ENCODE data around the gene SLCO2B1. TPM values are rescaled to one million over a fixed set of nuclear protein-coding genes. Genes with fewer than 3 reads are reported as not detected.
A peak's percentile ranks its signal among the peaks of the same experiment; 100 is the strongest.

Gene SLCO2B1
- total RNA-seq, 4 donors from 2014 or later: 1.9 to 17.6 (median 5.0) TPM

DNA sequence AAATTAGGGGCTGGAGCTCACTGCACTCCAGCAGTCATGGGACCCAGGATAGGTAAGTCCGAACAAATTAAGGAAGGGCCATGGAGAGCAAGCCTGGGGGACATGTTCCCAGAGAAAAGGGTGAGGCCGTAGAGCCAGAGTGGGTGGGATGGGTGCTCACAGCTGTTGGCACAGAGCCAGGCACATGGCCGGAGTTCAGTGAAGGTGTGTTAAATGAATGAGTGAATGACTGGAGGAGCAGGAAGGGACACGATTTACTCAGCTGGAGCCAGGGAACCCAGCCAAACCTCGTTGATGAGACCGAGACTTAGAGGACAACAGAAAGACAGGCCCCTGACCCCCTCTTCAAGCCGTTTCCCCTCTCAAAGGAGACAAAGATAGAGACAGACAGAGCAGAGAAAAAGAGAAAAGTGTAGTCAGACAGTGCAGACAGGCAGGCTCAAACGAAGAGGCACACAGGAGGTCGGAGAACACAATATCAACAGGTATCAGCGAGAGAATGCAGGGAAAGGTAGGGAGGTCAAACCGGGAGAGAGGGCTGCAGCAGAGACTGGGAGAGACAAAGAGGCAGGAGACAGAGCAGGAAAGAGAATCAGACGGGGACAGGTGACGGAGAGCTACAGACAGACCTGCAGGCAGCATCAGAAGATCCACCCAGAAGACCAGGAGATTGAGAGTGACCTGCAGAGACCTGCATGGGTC lies 590 bp downstream of the SLCO2B1 start:
- intact Hi-C loops (cut with DNase I; ENCODE audit: low total_unique reads): no loop called here
- peak overlapping the region in 2 of 4 donors; percentile 22 to 56 for H3K27ac ChIP-seq

GRCh38 chr11:75152090-75152489 lies 1.2 kb downstream of the SLCO2B1 start:
- in situ Hi-C loops (cut with MboI; ENCODE audit: low sequenced_read_pairs in 4 of 4): no loop called here
- Histone ChIP-seq H3K4me1 (peaks cover 0 to 13% of the 10 kb centered on the region in 2 donors), H3K9me3 (no peaks in the 10 kb centered on the region), H3K27ac (peak overlapping the region in 2 of 4 donors; percentile 41 to 56), H3K4me3 (peak overlapping the region in 3 of 4 donors; percentile 23 to 41 (median 39)), H3K27me3 (no peaks in the 10 kb centered on the region), H3K36me3 (no peaks in the 10 kb centered on the region)
- no peak for DNase-seq
- TF ChIP-seq, protein P1, sequence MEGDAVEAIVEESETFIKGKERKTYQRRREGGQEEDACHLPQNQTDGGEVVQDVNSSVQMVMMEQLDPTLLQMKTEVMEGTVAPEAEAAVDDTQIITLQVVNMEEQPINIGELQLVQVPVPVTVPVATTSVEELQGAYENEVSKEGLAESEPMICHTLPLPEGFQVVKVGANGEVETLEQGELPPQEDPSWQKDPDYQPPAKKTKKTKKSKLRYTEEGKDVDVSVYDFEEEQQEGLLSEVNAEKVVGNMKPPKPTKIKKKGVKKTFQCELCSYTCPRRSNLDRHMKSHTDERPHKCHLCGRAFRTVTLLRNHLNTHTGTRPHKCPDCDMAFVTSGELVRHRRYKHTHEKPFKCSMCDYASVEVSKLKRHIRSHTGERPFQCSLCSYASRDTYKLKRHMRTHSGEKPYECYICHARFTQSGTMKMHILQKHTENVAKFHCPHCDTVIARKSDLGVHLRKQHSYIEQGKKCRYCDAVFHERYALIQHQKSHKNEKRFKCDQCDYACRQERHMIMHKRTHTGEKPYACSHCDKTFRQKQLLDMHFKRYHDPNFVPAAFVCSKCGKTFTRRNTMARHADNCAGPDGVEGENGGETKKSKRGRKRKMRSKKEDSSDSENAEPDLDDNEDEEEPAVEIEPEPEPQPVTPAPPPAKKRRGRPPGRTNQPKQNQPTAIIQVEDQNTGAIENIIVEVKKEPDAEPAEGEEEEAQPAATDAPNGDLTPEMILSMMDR (IDR thresholded peaks at IDR 0.05 in 4 of 5, conservative IDR thresholded peaks at IDR 0.05 in 1 of 5): no peak
- no peak for TF ChIP-seq POLR2A (IDR thresholded peaks at IDR 0.05)
- ATAC-seq: no peak
- intact Hi-C loops (cut with DNase I; ENCODE audit: low total_unique reads): no loop called here

More for the DNA sequence above, 590 bp downstream of the SLCO2B1 start:
- Histone ChIP-seq H3K9me3 (no peaks in the 10 kb centered on the region), H3K36me3 (no peaks in the 10 kb centered on the region), H3K27me3 (no peaks in the 10 kb centered on the region), H3K4me3 (peak overlapping the region in 3 of 4 donors; percentile 23 to 41 (median 39)), H3K4me1 (peaks cover 0 to 13% of the 10 kb centered on the region in 2 donors)
- no peak for TF ChIP-seq POLR2A (IDR thresholded peaks at IDR 0.05)
- TF ChIP-seq, protein P1 (IDR thresholded peaks at IDR 0.05 in 4 of 5, conservative IDR thresholded peaks at IDR 0.05 in 1 of 5): no peak
- ATAC-seq (no peak), DNase-seq (no peak)
- in situ Hi-C loops (cut with MboI; ENCODE audit: low sequenced_read_pairs in 4 of 4): no loop called here

GRCh38 chr11:75152651-75153427 lies 1.9 kb downstream of the SLCO2B1 start:
- in situ Hi-C loops (cut with MboI; ENCODE audit: low sequenced_read_pairs in 4 of 4) (no loop called here), intact Hi-C loops (cut with DNase I; ENCODE audit: low total_unique reads) (no loop called here)
- Histone ChIP-seq H3K4me1 (peaks cover 0 to 13% of the 10 kb centered on the region in 2 donors), H3K36me3 (no peaks in the 10 kb centered on the region), H3K27me3 (no peaks in the 10 kb centered on the region), H3K4me3 (peak overlapping the region in 2 of 4 donors; percentile 39 to 41), H3K9me3 (no peaks in the 10 kb centered on the region), H3K27ac (peak overlapping the region in 2 of 4 donors; percentile 41 to 56)
- DNase-seq: no peak
- TF ChIP-seq, protein P1 (IDR thresholded peaks at IDR 0.05 in 4 of 5, conservative IDR thresholded peaks at IDR 0.05 in 1 of 5): no peak
- no peak for ATAC-seq

GRCh38 chr11:75154646-75155569 lies 4.0 kb downstream of the SLCO2B1 start:
- Histone ChIP-seq H3K4me1 (peaks cover 0 to 15% of the 10 kb centered on the region in 2 donors), H3K27me3 (no peaks in the 10 kb centered on the region), H3K4me3 (no peak overlapping the region), H3K36me3 (no peaks in the 10 kb centered on the region), H3K9me3 (no peaks in the 10 kb centered on the region), H3K27ac (peak overlapping the region in 2 of 4 donors; percentile 46 to 60)
- ATAC-seq (peak in 1 of 2 donors; percentile 7), DNase-seq (no peak)
- intact Hi-C loops (cut with DNase I; ENCODE audit: low total_unique reads) (no loop called here), in situ Hi-C loops (cut with MboI; ENCODE audit: low sequenced_read_pairs in 4 of 4) (no loop called here)
- TF ChIP-seq POLR2A (IDR thresholded peaks at IDR 0.05): no peak
- TF ChIP-seq, protein P1 (IDR thresholded peaks at IDR 0.05 in 4 of 5, conservative IDR thresholded peaks at IDR 0.05 in 1 of 5): no peak

Data from gastrocnemius medialis (tissue), 4 donors.